EL (cell line): ENCODE results near the gene YWHAE.
"Not testable (repeated sequence)": the region's sequence is repeated elsewhere in the genome, so short reads cannot be mapped to it uniquely, and the experiment has no call there.

ENCODE experiments used
- DNase-seq: peaks from one replicate; pipeline ENCODE4 v3.0.0-alpha.2; 2016

Gene YWHAE

DNA sequence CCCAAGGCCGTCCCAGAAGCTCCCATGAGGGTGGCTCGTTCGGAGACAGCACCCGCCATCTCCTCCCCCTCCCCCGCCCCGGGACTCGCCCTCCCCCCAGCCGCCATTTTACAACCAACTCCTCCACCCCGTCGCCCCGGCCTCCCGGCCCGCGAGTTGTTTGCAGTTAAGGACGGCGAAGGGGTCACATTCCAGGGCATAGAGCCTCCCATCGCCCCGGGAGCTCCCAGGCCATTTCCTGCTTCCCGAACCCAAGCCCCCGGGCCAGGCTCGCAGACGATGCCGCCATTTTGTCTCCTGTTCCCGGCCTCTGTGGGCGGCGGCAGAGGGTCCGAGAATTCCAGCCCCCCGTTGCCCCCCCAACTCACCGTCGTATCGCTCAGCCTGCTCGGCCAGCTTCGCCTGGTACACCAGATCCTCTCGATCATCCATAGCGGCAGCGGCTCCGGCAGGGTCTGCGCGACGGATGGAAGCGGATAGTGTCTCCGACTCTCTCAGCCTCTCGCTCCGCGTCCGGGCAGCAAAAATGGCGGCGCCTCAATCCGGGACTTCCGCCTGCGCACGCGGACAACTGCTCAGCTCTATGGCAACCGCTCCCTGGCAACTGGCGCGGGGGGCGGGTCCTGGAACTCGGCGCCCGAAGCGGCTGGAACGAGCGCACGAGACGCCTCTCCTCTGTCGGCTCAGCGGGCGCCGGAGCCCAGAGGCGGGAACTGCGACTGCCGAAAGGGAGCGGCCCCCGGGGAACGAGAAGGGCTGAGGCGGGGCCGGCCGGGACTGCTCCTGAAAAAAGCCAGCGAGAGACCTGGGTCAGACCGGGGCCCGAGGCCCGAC lies at the start of gene YWHAE:
TSS of gene YWHAE (minus strand) at position 544 of the 834 bp plus-strand sequence. CDS start at position 432, 112 bp downstream.
- DNase-seq: peak; percentile 98

DNA sequence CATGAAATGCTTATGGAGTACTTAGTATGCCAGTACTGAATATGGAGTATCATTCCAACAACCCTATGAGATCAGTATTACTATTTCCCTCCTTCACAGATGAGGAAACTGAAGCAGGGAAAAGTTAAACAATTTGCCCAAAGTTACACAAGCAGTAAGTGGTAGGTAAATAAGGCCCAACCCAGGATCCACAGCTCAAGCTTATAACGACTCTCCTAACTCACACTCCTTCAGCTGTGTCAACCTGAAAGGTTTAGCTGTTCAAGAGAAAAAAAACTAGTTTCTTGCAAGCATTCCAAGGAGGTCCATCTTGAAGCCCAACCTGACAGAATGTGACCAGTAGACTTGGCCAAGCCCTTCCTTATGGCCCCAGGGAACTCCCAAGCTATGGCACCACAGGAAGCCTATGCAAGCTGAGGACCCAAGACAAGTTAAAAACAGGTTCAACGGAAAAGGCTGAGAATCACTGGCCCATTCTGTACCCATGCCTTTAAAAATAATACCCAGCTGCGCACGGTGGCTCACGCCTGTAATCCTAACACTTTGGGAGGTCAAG lies 49.5 kb upstream of the YWHAE start:
- DNase-seq: no peak

DNA sequence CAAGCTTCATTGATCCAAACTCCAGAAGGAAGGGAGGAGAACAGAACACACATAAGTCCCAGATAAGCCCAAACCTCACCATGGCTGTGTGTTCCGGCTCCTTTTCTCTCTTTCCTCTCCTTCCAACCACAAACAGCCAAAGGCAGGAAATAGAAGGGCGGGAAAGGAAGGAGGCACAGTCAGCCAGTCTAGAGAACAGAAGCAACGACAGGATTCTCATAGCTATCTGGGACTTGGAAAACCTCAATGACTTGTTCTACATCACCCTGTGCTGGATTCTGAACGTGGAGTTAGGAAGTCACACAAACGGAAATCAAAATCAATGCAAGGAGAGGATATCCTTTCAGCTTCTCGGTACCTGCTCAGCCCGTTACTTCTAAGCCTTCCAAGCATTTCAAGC lies 47.0 kb upstream of the YWHAE start:
- DNase-seq: no peak

DNA sequence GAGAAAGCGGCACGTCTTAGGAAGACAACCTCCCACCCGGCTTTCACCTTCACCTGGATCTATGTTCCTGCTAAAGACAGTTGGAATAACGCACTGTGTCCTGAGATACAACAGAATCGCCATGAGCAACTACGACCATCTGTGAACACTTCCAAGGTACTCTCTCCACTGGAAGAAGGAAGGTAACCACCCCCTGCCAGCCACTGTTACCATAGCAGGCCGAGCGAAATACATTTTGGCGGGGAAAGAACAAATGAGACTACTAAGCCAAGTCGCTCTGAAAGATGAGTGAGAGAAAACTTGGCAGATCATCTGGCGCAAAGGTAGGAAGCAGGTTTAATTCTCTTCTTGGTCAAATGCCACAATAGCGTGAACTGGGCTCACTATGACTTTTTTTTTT lies 46.2 kb upstream of the YWHAE start:
- DNase-seq: no peak

DNA sequence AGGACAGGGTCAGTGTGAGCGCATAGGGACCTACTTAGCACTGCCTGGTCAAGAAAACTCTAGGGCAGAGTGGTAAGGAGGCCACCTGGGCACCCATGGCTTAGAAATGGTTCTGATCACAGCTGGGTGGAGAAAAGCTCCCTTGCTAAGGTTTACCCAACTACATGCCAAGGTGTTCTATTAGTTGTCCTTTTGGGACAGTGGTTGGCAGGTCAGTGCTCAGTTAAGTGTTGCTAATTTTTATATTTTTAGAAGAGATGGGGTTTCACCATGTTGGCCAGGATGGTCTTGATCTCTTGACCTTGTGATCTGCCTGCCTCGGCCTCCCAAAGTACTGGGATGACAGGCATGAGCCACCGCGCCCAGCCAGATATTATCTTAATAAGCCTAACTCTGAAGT lies 45.7 kb upstream of the YWHAE start:
- DNase-seq: not testable (repeated sequence)

DNA sequence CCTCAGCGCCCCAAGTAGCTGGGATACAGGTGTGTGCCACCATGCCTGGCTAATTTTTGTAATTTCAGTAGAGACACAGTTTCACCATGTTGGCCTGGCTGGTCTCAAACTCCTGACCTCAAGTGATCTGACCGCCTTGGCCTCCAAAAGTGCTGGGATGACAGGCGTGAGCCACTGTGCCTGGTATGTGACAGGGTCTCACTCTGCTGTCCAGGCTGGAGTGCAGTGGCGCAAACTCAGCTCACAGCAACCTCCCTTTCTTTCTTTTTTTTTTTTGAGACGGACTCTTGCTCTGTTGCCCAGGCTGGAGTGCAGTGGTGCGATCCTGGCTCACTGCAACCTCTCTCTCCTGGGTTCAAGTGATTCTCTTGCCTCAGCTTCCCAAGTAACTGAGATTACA lies 42.7 kb upstream of the YWHAE start:
- DNase-seq: not testable (repeated sequence)

DNA sequence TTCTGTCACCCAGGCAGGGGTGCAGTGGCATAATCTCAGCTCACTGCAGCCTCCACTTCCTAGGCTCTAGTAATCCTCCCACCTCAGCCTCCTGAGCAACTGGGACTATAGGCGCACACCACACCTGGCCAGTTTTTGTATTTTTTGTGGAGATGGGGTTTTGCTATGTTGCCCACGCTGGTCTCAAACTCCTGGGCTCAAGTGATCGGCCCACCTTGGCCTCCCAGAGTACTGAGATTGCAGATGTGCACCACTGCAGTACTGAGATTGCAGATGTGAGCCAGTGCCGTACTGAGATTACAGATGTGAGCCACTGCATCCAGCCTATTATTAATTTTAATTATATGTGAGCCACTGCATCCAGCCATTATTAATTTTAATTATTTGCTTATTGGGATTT lies 42.2 kb upstream of the YWHAE start:
- no peak for DNase-seq

DNA sequence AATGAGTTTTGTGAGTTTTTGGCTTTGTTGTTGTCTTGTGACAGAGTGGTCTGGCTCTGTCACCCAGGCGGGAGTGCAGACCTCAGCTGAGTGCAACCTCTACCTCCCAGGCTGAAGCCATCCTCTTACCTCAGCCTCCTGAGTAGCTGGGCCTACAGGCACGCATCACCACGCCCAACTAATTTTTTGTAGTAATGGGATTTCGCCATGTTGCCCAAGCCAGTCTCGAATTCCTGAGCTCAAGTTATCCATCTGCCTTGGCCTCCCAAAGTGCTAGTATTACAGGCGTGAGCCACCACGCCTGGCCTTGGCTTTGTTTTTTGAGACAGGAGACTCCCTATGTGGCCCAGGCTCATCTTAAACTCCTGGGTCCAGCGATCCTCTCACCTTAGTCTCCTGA lies 40.9 kb upstream of the YWHAE start:
- DNase-seq: no peak

DNA sequence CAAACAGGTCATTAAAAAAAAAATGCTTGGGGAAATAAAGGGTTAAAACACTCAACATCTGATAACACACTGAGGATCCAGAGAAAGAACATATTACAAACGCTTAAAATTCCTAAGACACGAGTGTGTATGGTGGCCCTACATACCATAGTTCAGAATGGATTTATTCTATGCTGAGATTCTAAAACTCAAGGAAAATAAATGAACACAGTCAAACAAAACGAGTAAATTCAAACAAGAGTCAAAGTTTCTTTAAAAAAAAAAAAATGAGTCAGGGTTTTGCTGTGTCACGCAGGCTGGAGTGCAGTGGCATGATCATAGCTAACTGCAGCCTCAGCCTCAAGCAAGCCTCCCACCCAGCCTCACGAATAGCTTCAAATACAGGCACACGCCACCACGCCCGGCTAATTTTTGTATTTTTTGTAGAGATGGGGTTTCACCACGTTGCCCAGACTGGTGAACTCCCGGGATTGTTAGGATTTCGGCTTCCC lies 38.6 kb upstream of the YWHAE start:
- peak; percentile 67 for DNase-seq

DNA sequence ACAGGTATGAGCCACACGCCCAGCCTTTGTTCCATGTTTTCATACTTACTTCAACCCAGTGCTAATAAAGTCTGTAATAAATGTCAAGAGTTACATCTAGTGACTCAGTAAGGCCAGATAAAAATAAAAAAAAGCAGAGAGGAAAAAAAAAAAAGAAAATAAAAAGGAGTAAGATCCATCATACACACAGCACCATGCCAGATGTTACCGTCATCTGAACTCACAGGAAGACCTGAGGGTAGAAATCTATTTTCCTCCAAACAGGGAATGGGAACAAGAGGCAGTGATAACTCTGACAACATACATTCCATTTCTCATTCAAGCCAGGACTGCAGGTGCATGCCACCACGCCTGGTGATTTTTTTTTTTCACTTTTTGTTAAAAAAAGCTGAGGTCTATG lies 35.3 kb upstream of the YWHAE start:
- DNase-seq: no peak

DNA sequence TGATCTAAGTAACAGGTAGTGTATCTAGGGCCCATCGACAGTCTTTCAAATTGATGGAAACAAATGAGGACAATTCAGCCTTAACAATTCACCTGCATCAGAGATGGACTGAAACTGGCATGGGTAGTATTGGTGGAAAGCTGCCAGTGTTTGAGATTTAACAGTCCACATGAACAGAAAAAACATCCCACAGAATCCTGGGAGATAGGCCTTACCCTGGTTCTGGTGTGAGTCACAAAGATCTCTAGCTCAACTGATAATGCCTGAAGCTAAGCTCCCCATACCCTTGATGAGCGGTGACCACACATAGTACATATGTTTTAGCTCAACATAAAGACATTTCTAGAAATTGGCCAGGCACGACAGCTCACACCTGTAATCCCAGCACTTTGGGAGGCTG lies 34.1 kb upstream of the YWHAE start:
- DNase-seq: peak; percentile 32

DNA sequence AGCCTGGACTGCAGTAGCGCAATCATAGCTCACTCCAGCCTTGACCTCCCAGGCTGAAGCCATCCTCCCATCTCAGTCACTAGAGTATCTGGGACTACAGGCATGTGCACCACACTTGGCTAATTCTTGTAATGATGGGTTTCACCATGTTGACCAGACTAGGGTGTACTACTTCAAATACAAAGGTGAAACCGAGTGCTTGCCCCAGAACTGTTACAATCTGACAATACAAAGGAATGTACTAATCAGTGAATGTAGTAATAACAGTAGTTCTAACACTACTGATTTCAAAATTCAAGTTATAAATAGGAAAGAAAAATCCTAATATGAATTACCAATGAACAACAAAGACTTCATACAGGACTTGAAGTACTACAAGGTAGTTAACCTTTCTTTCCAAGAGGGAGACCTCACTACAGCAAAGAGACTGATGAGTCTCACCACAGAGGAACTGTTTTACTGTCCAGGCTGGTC lies 31.6 kb upstream of the YWHAE start:
- DNase-seq: no peak

DNA sequence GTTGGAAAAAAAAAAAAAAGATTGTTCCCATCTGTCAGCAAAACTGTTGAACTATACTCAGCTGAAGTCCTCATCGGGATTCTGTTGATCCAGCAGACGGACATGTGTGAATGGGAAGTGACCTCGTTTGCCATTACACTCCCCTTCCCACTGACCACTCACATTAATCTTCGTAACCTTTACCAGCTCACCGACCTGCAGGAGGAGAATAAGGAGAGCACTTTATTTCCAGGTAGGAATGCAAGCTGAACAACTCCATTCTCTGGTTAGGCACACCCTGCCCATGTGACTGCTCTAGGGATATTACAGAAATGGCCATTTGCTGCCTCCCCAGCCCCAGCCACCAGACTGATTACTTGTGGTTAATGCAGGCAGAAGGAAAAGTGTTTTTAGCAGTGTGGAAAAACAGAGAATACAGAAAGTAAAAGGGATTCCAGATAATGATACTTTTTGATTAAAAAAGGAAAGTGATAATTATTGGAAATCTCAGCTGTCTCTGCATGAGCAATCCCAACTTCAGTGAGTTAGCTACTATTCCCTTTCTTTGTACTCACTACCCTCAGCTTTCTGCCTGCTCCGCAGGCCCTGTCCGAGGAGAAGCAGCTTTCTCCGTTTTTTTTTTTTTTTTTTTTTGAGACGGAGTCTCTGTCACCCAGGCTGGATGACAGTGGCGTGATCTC lies 23.6 kb upstream of the YWHAE start:
- no peak for DNase-seq

DNA sequence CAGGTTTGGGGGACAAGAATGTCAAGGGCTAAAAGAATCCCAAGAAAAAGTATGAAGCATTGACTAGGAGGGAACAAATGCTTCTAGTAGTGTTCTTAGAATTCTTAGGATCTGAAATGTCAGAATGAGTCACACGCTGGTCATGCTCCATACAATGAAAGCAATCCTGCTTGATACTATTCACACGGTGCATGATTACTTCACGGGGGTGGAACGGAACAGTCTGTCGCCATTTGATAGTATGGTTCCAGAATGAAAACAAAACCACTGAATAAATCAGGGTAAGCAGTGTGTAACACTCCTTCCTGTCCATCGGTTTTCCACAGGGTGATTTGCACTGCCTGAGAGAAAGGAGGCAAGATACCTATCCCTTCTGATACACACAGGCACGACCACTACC lies 22.9 kb upstream of the YWHAE start:
- DNase-seq: peak; percentile 96

DNA sequence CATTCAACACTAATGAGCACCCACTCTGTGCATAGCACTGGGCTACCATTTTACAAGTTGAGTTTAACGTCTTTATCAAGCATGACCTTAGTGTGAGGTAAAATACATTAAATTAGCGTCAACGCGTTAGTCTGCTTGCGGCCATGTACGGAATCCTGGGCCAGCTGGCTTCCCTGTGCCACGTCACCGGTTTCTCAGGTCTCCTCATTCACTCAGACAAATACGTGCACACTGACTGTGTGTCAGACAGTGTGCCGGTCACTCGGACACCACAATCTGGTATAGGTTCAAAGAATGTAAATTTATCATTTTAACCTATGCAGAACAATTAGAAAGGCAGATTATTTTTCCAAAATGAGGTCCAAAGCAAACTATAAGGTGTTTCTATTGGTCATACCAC lies 21.4 kb upstream of the YWHAE start:
- DNase-seq: no peak

DNA sequence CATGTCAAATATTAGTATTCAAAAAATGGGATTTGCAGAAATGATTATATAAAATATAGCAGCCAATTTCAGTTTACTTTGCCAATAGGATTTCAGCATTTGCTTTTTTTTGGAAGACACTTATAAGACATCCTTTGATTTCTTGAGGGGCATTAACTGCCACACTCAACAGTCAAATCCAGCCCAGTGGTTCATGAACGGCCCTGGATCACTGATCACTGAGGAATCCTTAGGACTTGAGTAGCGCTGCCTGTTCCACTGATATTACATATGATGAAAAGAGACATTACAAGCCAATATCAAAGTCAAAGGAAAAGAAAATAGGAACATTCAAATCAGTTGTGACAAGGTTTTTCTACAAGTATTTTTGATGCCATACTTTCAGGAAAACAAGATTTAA lies 21.0 kb upstream of the YWHAE start:
- no peak for DNase-seq

DNA sequence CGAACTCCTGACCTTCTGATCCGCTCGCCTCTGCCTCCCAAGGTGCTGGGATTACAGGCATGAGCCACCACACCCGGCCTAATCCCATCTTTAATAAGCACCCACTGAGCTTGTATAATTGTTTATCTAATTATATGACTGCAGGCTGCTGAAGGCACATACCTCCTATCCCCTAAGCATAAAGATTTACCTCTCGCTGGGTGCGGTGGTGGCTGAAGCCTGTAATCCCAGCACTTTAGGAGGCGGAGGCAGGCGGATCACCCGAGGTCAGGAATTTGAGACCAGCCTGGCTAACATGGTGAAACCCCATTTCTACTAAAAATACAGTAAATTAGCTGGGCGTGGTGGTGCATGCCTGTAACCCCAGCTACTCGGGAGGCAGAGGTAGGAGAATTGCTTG lies 20.1 kb upstream of the YWHAE start:
- DNase-seq: no peak

DNA sequence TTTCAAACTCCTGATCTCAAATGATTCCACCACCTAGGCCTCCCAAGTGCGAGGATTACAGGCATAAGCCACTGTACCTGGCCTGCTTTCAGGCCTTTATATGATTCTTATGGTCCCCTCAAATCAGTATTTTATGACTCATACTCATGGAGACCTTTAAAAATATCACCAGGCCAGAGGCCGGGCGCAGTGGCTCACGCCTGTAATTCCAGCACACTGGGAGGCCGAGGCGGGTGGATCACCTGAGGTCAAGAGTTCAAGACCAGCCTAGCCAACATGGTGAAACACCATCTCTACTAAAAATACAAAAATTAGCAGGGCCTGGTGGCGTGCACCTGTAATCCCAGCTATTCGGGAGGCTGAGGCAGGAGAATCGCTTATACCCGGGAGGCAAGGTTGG lies 18.5 kb upstream of the YWHAE start:
- not testable (repeated sequence) for DNase-seq

DNA sequence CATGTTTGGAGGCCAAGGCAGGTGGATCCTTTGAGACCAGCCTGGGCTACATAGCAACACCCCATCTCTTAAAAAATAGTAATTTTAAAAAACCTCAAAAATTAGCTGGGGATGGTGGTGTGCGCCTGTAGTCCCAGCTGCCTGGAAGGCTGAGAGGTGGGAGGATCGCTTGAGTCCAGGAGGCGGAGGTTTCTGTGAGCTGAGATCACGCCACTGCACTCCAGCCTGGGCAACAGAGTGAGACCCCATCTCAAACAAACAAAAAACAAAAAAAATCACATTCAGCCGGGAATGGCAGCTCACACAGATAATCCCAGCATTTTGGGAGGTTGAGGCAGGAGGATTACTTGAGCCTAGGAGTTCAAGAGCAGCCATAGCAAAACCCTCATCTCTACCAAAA lies 16.4 kb upstream of the YWHAE start:
- DNase-seq: no peak

DNA sequence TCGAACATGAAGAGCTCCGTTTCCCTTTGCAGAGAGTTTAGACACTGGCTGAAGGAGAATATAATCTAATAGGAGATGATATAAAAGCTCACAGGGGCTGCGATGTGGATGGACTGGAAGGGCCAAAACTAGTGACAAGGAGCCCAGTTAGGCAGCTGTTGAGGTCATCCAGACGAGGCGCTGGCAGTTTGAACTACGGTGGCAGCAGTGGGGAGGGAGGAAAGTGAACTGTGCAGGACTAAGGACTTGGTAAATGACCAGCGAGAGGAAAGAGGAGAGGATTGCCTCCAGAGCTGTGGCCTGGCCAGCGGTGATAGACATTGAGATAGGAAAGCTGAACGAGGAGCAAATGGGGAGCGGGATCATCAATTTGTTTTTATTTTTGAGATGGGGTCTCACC lies 14.6 kb upstream of the YWHAE start:
- no peak for DNase-seq

DNA sequence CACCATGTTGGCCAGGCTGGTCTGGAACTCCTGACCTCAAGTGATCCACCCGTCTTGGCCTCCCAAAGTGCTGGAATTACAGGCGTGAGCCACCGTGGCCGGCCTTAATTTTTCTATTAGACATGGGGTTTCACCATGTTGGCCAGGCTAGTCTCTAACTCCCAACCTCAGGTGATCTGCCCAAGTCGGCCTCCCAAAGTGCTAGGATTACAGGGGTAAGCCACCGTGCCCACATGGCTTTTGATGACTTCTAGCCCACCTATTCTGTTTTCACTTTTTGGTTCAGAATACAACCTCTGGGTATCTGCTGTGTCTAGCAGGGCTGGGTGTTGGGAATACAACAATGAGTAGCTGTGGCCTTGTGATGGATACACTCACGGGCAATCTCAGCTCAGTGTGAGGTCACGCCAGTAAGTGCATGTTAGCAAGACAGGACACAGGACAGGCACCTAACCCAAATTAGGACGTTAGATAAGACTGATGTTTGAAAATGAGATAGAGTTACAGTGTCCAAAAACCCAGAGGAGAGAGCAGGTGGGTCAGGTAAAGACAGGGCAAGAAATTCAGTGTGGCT lies 14.1 kb upstream of the YWHAE start:
- DNase-seq: no peak

DNA sequence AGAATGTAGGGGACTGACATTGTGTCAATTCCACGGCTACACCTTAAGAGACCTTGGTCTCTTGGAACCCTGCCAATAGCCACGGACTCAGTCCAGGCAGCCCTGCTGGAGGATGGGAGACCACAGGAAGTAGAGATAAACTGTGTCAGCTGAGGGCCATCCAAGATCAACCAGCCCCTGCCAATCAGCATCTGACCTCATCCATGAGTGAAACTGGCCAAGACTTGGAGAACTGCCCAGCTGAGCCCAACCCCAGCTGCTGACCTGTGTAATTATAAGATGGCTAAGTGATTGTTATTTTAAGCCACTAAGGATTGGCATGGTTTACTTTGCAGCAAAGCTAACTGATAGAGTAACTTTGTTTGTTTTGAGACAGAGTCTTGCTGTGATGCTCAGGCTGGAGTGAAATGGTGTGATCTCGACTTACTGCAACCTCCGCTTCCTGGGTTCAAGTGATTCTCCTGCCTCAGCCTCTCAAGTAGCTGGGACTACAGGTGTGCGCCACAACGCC lies 13.3 kb upstream of the YWHAE start:
- DNase-seq: peak; percentile 87
